Measurements from ENCODE around the gene PTPRG. TPM values are rescaled to one million over a fixed set of nuclear protein-coding genes. Genes with fewer than 3 reads are reported as not detected.

Gene PTPRG
- total RNA-seq, 4 donors from 2014 or later = 11.0 to 18.5 (median 14.9) TPM

GRCh38 chr3:61718565-61718964 lies 157.2 kb downstream of the PTPRG start:
- no peaks in the 10 kb centered on the region for H3K36me3 ChIP-seq
- TF ChIP-seq POLR2A (IDR thresholded peaks at IDR 0.05) (no peak), EP300 (IDR thresholded peaks at IDR 0.05) (no peak), POLR2AphosphoS5 (IDR thresholded peaks at IDR 0.05) (no peak), CTCF (IDR thresholded peaks at IDR 0.05) (no peak)
- WGBS = 92% methylated on average over 3 of the region's 3 CpGs

GRCh38 chr3:61719278-61719977 lies 158.1 kb downstream of the PTPRG start:
- Histone ChIP-seq H3K9me3 (no peaks in the 10 kb centered on the region), H3K36me3 (no peaks in the 10 kb centered on the region), H3K27me3 (no peaks in the 10 kb centered on the region), H3K27ac (no peak overlapping the region), H3K4me3 (no peak overlapping the region), H3K4me1 (no peaks in the 10 kb centered on the region)
- DNase-seq (ENCODE audit: low spot score in 2 of 2) = no peak
- TF ChIP-seq EP300 (IDR thresholded peaks at IDR 0.05) (no peak), POLR2A (IDR thresholded peaks at IDR 0.05) (no peak), POLR2AphosphoS5 (IDR thresholded peaks at IDR 0.05) (no peak), CTCF (IDR thresholded peaks at IDR 0.05) (no peak)
- 64% methylated on average over 8 of the region's 8 CpGs for WGBS

More at GRCh38 chr3:61718565-61718964, 157.2 kb downstream of the PTPRG start:
- Histone ChIP-seq H3K4me1 (no peaks in the 10 kb centered on the region), H3K27me3 (no peaks in the 10 kb centered on the region), H3K27ac (no peak overlapping the region), H3K9me3 (no peaks in the 10 kb centered on the region), H3K4me3 (no peak overlapping the region)
- no peak for DNase-seq (ENCODE audit: low spot score in 2 of 2)

GRCh38 chr3:61723038-61723437 lies 161.7 kb downstream of the PTPRG start:
- Histone ChIP-seq H3K4me1 (no peaks in the 10 kb centered on the region), H3K36me3 (no peaks in the 10 kb centered on the region), H3K27ac (no peak overlapping the region), H3K9me3 (no peaks in the 10 kb centered on the region), H3K4me3 (no peak overlapping the region), H3K27me3 (no peaks in the 10 kb centered on the region)
- TF ChIP-seq EP300 (IDR thresholded peaks at IDR 0.05) = no peak
- TF ChIP-seq POLR2A (IDR thresholded peaks at IDR 0.05) = no peak
- TF ChIP-seq POLR2AphosphoS5 (IDR thresholded peaks at IDR 0.05) = no peak
- TF ChIP-seq CTCF (IDR thresholded peaks at IDR 0.05) = no peak
- no peak for DNase-seq (ENCODE audit: low spot score in 2 of 2)

GRCh38 chr3:61724183-61724582 lies 162.8 kb downstream of the PTPRG start:
- H3K27ac ChIP-seq = no peak overlapping the region
- DNase-seq (ENCODE audit: low spot score in 2 of 2) = no peak
- no peaks in the 10 kb centered on the region for H3K9me3 ChIP-seq
- no peaks in the 10 kb centered on the region for H3K36me3 ChIP-seq
- TF ChIP-seq EP300 (IDR thresholded peaks at IDR 0.05) = no peak
- TF ChIP-seq POLR2AphosphoS5 (IDR thresholded peaks at IDR 0.05) = no peak
- TF ChIP-seq CTCF (IDR thresholded peaks at IDR 0.05) = no peak
- TF ChIP-seq POLR2A (IDR thresholded peaks at IDR 0.05) = no peak
- WGBS = 93% methylated on average over 2 of the region's 2 CpGs
- no peaks in the 10 kb centered on the region for H3K27me3 ChIP-seq
- no peaks in the 10 kb centered on the region for H3K4me1 ChIP-seq
- no peak overlapping the region for H3K4me3 ChIP-seq

GRCh38 chr3:61724801-61725200 lies 163.4 kb downstream of the PTPRG start:
- no peaks in the 10 kb centered on the region for H3K27me3 ChIP-seq

More at GRCh38 chr3:61724801-61725200, 163.4 kb downstream of the PTPRG start:
- 88% methylated on average over 6 of the region's 6 CpGs for WGBS
- TF ChIP-seq EP300 (IDR thresholded peaks at IDR 0.05) (no peak), POLR2A (IDR thresholded peaks at IDR 0.05) (no peak), POLR2AphosphoS5 (IDR thresholded peaks at IDR 0.05) (no peak), CTCF (IDR thresholded peaks at IDR 0.05) (no peak)
- Histone ChIP-seq H3K9me3 (no peaks in the 10 kb centered on the region), H3K36me3 (no peaks in the 10 kb centered on the region), H3K4me1 (no peaks in the 10 kb centered on the region), H3K4me3 (no peak overlapping the region), H3K27ac (no peak overlapping the region)
- no peak for DNase-seq (ENCODE audit: low spot score in 2 of 2)

Data from suprapubic skin (tissue), 4 donors.